IPS DF 6.9 (cell line): ENCODE measurements around the gene SMYD3.
"Not testable (repeated sequence)": the region's sequence is repeated elsewhere in the genome, so short reads cannot be mapped to it uniquely, and the experiment has no call there.

Source experiments
- DNase-seq: peaks from one replicate; pipeline ENCODE4 v3.0.0-alpha.2; 2013; ENCODE audit warnings: low read depth, low spot score
- H3K27ac ChIP-seq: one replicate; pipeline ENCODE4 v1.5.1; 2013; ENCODE audit warnings: low read length, control low read depth
- H3K27me3 ChIP-seq: 2 replicates; pipeline ENCODE4 v1.6.1; 2013; ENCODE audit warnings: mild to moderate bottlenecking, low read length; ENCODE audit not compliant: control insufficient read depth, insufficient read depth
- H3K36me3 ChIP-seq: 2 replicates; pipeline ENCODE4 v1.6.1; 2013; ENCODE audit warnings: low read length; ENCODE audit not compliant: control insufficient read depth, insufficient read depth
- H3K4me1 ChIP-seq: 2 replicates; pipeline ENCODE4 v1.6.1; 2013; ENCODE audit warnings: low read length; ENCODE audit not compliant: control insufficient read depth, insufficient read depth
- H3K4me3 ChIP-seq: 2 replicates; pipeline ENCODE4 v1.5.1; 2013; ENCODE audit warnings: mild to moderate bottlenecking, low read length
- H3K9me3 ChIP-seq: 2 replicates; pipeline ENCODE4 v1.6.1; 2013; ENCODE audit warnings: low read length, inconsistent platforms; ENCODE audit not compliant: control insufficient read depth, insufficient read depth
- WGBS: extraction: QIAGEN DNeasy Blood & Tissue Kit; methylation state at CpG from one replicate; pipeline ENCODE4 v1.1.7; 2013; ENCODE audit warnings: mixed read lengths, missing lambda C conversion rate; ENCODE audit not compliant: insufficient read length, insufficient coverage; 5-methylcytosine and 5-hydroxymethylcytosine counted together

The SMYD3 gene

DNA sequence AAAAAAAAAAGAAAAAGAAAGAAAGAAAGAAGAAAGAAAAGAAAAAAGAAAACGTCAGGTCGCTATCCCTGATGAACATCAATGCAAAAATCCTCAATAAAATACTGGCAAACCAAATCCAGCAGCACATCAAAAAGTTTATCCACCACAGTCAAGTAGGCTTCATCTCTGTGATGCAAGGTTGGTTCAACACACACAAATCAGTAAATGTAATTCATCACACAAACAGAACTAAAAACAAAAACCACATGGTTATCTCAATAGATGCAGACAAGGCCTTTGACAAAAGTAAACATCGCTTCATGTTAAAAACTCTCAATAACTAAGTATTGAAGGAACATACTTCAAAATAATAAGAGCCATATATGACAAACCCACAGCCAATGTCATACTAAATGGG lies 779.0 kb downstream of the SMYD3 start:
- H3K27me3 ChIP-seq, H3K27ac ChIP-seq, DNase-seq, H3K4me1 ChIP-seq, H3K4me3 ChIP-seq, H3K36me3 ChIP-seq, H3K9me3 ChIP-seq: not testable (repeated sequence)
- no CpG with 5 or more reads among the region's 3 CpGs for WGBS

- H3K9me3 ChIP-seq: no peaks in the 10 kb centered on the region
- no peaks in the 10 kb centered on the region; the same call in 1 of the 2 replicates for H3K4me1 ChIP-seq
- H3K4me3 ChIP-seq: no peak overlapping the region
- DNase-seq: no peak
- H3K27ac ChIP-seq: no peak overlapping the region
- no peaks in the 10 kb centered on the region for H3K27me3 ChIP-seq
- no peaks in the 10 kb centered on the region for H3K36me3 ChIP-seq
- WGBS: no CpG with 5 or more reads among the region's 4 CpGs
Observed at GRCh38 chr1:245721488-245721887, 785.6 kb downstream of the SMYD3 start.

DNA sequence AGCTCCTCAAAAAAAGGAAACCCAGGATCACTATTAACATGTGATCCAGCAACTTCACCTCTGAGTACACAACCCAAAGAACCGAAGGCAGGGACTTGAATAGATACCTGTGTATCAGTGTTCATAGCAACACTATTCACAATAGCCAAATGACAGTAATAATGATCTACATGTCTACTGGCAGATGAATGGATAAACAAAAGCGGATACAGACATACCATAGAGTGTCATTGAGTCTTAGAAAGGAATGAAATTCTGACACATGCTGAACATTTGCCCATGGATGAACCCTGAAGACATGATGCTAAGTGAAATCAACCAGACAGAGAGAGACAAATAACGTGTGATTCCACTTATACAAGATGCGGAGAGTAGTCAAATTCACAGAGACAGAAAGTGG lies 788.1 kb downstream of the SMYD3 start:
- no CpG with 5 or more reads among the region's 4 CpGs for WGBS
- Histone ChIP-seq H3K27ac (no peak overlapping the region), H3K4me1 (no peaks in the 10 kb centered on the region; the same call in 1 of the 2 replicates), H3K36me3 (no peaks in the 10 kb centered on the region), H3K9me3 (no peaks in the 10 kb centered on the region), H3K27me3 (no peaks in the 10 kb centered on the region), H3K4me3 (no peak overlapping the region)
- DNase-seq: no peak

- H3K4me1 ChIP-seq: no peaks in the 10 kb centered on the region
- H3K27ac ChIP-seq: no peak overlapping the region
- no peaks in the 10 kb centered on the region for H3K9me3 ChIP-seq
- no peaks in the 10 kb centered on the region for H3K36me3 ChIP-seq
- H3K4me3 ChIP-seq: no peak overlapping the region
- no CpG with 5 or more reads among the region's 3 CpGs for WGBS
- no peaks in the 10 kb centered on the region for H3K27me3 ChIP-seq
- DNase-seq: no peak
Observed at GRCh38 chr1:245718123-245718522, 789.0 kb downstream of the SMYD3 start.

GRCh38 chr1:245717611-245718010 lies 789.5 kb downstream of the SMYD3 start:
- no peak for DNase-seq
- H3K27me3 ChIP-seq: no peaks in the 10 kb centered on the region
- no peak overlapping the region for H3K27ac ChIP-seq
- no peaks in the 10 kb centered on the region for H3K4me1 ChIP-seq
- no CpG with 5 or more reads among the region's 3 CpGs for WGBS
- H3K9me3 ChIP-seq: no peaks in the 10 kb centered on the region
- H3K4me3 ChIP-seq: no peak overlapping the region
- H3K36me3 ChIP-seq: no peaks in the 10 kb centered on the region

DNA sequence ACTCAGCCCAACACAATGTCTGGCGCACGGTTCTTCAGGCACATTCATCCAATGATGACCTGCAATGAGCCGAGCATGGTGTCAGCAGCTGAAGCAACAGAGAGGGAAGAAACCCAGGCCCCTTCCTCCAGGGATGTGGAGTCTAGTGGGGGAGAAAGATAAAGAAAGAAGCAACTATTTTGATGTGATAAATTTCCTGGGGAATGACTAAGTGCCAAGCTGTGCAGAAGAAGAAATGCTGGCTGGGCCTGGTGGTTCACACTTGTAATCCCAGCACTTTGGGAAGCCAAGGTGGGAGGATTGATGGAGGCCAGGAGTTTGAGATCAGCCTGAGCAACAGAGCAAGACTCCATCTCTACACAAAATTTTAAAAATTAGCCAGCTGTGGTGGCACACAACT lies 790.5 kb downstream of the SMYD3 start:
- no peak for DNase-seq
- Histone ChIP-seq H3K27ac (no peak overlapping the region), H3K4me1 (no peaks in the 10 kb centered on the region), H3K36me3 (no peaks in the 10 kb centered on the region), H3K9me3 (no peaks in the 10 kb centered on the region), H3K4me3 (no peak overlapping the region), H3K27me3 (no peaks in the 10 kb centered on the region)
- WGBS: no CpG with 5 or more reads among the region's 3 CpGs

GRCh38 chr1:245715970-245716369 lies 791.1 kb downstream of the SMYD3 start:
- no peak for DNase-seq
- Histone ChIP-seq H3K4me3 (no peak overlapping the region), H3K27me3 (no peaks in the 10 kb centered on the region), H3K36me3 (no peaks in the 10 kb centered on the region), H3K9me3 (no peaks in the 10 kb centered on the region), H3K27ac (no peak overlapping the region), H3K4me1 (no peaks in the 10 kb centered on the region)
- no CpG with 5 or more reads among the region's 1 CpG for WGBS

DNA sequence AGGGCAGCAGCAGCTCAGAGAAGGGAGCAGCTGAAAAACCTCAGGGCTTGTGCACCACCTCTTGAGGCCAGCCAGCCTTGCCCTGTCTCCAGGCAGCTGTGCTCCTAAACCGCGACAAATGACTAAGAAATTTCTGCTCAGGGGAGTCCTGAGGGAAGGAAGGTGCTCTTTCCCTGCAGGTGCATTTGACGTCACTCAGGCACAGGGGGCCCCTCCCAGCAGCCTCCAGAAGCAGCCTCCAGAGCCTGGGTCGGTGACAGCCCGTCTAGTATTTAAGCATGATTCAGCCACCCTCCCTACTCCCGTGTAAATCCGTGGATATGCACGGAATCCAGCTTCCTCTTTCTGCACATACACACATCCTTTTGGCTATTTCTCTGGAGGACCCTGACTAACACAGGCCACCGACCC lies 791.8 kb downstream of the SMYD3 start:
- H3K9me3 ChIP-seq: no peaks in the 10 kb centered on the region
- no peak overlapping the region for H3K4me3 ChIP-seq
- no peaks in the 10 kb centered on the region for H3K27me3 ChIP-seq
- H3K36me3 ChIP-seq: no peaks in the 10 kb centered on the region
- no peaks in the 10 kb centered on the region for H3K4me1 ChIP-seq
- no CpG with 5 or more reads among the region's 9 CpGs for WGBS
- no peak overlapping the region for H3K27ac ChIP-seq
- no peak for DNase-seq

DNA sequence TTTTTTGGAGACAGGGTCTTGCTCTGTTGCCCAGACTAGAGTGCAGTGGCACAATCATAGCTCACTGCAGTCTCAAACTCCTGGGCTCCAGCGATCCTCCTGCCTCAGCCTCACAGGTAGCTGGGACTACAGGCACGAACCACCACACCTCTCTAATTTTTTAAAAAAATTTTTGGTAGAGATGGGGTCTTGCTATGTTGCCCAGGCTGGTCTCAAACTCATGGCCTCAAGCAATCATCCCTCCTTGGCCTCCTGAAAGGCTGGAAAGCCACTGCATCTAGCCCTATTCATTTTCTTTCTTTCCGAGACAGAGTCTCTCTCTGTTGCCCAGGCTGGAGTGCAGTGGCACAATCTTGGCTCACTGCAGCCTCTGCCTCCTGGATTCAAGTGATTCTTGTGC lies 793.1 kb downstream of the SMYD3 start:
- not testable (repeated sequence) for H3K27me3 ChIP-seq, DNase-seq, H3K4me1 ChIP-seq, H3K9me3 ChIP-seq, H3K36me3 ChIP-seq, H3K4me3 ChIP-seq, H3K27ac ChIP-seq
- WGBS: no CpG with 5 or more reads among the region's 3 CpGs

DNA sequence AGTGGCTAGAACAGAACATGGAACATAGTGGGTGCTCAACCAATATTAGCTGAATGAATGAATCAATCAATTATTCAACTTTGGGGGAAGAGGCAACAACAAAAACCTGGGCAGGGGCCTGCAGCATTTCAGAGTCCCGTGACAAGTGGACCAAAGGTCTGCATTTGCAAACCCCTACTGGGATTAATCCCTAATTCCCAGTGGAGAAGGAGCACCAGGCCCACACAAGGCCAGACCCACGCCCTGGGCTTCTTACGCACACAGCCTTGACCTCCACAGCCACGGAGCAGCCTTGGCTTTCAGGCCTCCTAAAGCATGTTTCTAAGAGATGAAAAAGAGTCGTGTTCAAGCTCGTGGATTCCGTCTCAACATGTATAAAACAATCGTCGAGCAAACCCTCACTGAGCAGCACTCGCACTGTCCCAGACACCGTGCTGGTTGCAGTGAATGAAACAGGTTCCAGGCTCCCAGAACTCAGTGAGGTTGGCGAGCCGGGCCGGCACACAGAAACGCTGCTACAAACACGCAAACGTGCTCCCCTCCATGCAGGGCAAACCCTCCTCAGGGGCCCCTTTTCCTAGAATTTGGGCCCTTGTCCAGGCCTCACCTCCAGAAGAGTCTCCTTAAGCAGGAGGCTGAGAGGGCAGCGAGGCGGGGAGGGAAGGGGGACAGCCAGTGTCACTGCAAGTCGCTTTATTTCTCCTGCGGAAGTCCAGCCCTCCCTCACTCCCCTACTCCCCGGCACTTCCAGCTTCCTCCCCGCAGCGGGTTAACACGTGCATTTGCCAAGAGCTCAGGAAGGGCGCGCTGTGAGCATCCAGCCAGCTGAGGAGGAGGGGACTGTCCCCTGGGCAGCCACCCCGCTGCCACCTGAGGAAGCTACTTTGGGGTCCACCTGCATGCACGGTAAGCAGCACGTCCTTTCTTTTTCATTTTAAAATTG lies 795.8 kb downstream of the SMYD3 start:
- DNase-seq: no peak
- Histone ChIP-seq H3K4me1 (no peaks in the 10 kb centered on the region), H3K4me3 (no peak overlapping the region), H3K9me3 (no peaks in the 10 kb centered on the region), H3K36me3 (no peaks in the 10 kb centered on the region), H3K27me3 (no peaks in the 10 kb centered on the region), H3K27ac (no peak overlapping the region)
- WGBS: no CpG with 5 or more reads among the region's 30 CpGs

DNA sequence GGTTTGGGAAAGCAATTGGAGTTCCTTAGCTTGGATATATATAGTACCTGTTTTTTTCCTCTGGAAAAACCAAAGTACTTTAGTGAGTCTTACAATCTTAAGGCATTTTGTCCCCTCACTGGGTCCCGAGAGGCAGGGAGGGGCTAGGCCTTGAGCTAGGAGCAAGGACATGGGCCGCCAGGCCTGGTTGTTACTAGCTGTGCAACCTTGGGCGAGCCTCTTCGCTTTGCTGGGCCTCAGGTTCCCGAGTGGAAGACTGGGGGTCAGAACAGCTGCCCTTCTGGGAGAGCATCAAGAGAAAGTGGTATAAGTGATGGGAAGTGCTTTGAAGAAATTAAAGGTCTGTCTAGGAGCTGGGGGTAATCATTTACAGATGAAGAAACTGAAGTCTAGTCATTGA lies 799.1 kb downstream of the SMYD3 start:
- no peak for DNase-seq
- H3K9me3 ChIP-seq: no peaks in the 10 kb centered on the region
- no peak overlapping the region for H3K27ac ChIP-seq
- H3K27me3 ChIP-seq: no peaks in the 10 kb centered on the region
- no peaks in the 10 kb centered on the region for H3K36me3 ChIP-seq
- no peak overlapping the region for H3K4me3 ChIP-seq
- no CpG with 5 or more reads among the region's 5 CpGs for WGBS
- H3K4me1 ChIP-seq: peaks cover 2% of the 10 kb centered on the region; the same call in 1 of the 2 replicates
